ENCODE data around the gene NDUFAB1.

- TF ChIP-seq ELF4 (IDR thresholded peaks at IDR 0.05) (no peak), ZNF384 (IDR thresholded peaks at IDR 0.05) (no peak), FOXM1 (IDR thresholded peaks at IDR 0.05; ENCODE audit: borderline replicate concordance) (no peak), NFRKB (IDR thresholded peaks at IDR 0.05) (no peak), SP1 (IDR thresholded peaks at IDR 0.05) (no peak), TARDBP (IDR thresholded peaks at IDR 0.05) (no peak), L3MBTL2 (conservative IDR thresholded peaks at IDR 0.05) (no peak), BHLHE40 (IDR thresholded peaks at IDR 0.05; ENCODE audit: borderline replicate concordance) (no peak), SUZ12 (IDR thresholded peaks at IDR 0.05) (no peak), HDGF (IDR thresholded peaks at IDR 0.05; ENCODE audit: borderline replicate concordance) (no peak), LEF1 (IDR thresholded peaks at IDR 0.05; ENCODE audit: borderline replicate concordance) (no peak), ARNT (IDR thresholded peaks at IDR 0.05) (no peak)
- TF ChIP-seq, protein P1, sequence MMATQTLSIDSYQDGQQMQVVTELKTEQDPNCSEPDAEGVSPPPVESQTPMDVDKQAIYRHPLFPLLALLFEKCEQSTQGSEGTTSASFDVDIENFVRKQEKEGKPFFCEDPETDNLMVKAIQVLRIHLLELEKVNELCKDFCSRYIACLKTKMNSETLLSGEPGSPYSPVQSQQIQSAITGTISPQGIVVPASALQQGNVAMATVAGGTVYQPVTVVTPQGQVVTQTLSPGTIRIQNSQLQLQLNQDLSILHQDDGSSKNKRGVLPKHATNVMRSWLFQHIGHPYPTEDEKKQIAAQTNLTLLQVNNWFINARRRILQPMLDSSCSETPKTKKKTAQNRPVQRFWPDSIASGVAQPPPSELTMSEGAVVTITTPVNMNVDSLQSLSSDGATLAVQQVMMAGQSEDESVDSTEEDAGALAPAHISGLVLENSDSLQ (IDR thresholded peaks at IDR 0.05), result no peak
These were observed 22.3 kb downstream of the NDUFAB1 start for GRCh38 chr16:23573817-23574216.
